BE2C (cell line): ENCODE data around the gene PRAF2.

ENCODE experiments used
- DNase-seq: peaks from one replicate; pipeline ENCODE4 v3.0.0-alpha.2; 2020
- H3K27me3 ChIP-seq: fragments of 250-450 bp; sonication (Bioruptor Pico); 2 replicates; pipeline ENCODE4 v1.5.1; 2020; ENCODE audit warnings: mild to moderate bottlenecking
- H3K36me3 ChIP-seq: fragments of 250-450 bp; sonication (Bioruptor Pico); 2 replicates; pipeline ENCODE4 v1.5.1; 2020; ENCODE audit warnings: mild to moderate bottlenecking
- H3K4me1 ChIP-seq: fragments of 250-450 bp; sonication (Bioruptor Pico); 2 replicates; pipeline ENCODE4 v1.5.1; 2020
- H3K4me3 ChIP-seq: 2 replicates; pipeline ENCODE4 v1.5.1; 2011; ENCODE audit warnings: low read depth, low read length
- H3K9me3 ChIP-seq: fragments of 250-450 bp; sonication (Bioruptor Pico); 2 replicates; pipeline ENCODE4 v1.5.1; 2020
- TF ChIP-seq, protein P1 (sequence below): IDR thresholded peaks from 2 replicates; pipeline ENCODE4 v1.5.1; 2012; ENCODE audit warnings: mild to moderate bottlenecking, low read depth, low read length

The PRAF2 gene

DNA sequence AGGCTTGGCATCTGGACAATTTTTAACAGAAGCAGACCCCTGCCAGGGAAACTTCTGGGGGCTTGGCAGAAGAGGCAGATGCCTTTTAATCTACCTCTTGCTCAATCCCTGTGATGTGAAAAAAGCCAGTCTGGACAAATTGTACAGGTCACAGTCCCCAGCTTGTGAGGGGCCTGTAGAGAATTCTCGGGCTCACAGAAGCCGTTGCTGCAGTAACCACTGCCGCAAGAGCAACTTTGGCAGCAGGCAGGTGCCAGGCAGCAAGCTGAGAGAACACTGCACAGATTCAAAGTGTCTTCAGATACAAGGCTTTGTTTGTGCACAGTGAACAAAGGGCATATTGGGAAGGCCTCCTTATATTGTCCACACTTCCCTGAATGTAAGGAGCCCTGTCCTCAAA, 38.0 kb upstream of the PRAF2 start:
- Histone ChIP-seq H3K4me1 (no peaks in the 10 kb centered on the region), H3K36me3 (no peaks in the 10 kb centered on the region), H3K4me3 (no peak overlapping the region), H3K9me3 (no peaks in the 10 kb centered on the region), H3K27me3 (no peaks in the 10 kb centered on the region)
- no peak for DNase-seq
- TF ChIP-seq, protein P1, sequence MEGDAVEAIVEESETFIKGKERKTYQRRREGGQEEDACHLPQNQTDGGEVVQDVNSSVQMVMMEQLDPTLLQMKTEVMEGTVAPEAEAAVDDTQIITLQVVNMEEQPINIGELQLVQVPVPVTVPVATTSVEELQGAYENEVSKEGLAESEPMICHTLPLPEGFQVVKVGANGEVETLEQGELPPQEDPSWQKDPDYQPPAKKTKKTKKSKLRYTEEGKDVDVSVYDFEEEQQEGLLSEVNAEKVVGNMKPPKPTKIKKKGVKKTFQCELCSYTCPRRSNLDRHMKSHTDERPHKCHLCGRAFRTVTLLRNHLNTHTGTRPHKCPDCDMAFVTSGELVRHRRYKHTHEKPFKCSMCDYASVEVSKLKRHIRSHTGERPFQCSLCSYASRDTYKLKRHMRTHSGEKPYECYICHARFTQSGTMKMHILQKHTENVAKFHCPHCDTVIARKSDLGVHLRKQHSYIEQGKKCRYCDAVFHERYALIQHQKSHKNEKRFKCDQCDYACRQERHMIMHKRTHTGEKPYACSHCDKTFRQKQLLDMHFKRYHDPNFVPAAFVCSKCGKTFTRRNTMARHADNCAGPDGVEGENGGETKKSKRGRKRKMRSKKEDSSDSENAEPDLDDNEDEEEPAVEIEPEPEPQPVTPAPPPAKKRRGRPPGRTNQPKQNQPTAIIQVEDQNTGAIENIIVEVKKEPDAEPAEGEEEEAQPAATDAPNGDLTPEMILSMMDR, result no peak

DNA sequence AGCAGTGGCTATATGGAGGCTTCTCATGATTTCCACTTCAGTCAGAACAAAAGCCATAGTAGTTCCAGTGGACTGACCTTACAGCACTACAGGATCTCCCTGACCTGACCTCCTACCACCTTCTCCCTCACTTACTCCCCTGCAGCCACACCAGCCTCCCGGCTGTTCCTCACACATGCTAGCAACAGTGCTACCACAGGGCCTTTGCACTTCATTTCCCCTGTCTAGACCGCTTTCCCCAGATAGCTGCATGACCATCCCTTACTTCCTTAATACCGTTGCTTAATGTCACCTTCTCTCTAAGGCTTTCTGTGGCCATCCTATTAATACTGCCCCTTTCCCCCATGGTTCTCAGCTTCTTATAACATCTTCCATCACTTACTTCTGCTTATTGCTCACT, 36.6 kb upstream of the PRAF2 start:
- H3K4me3 ChIP-seq, result no peak overlapping the region
- no peaks in the 10 kb centered on the region for H3K27me3 ChIP-seq
- TF ChIP-seq, protein P1, result no peak
- H3K4me1 ChIP-seq, result no peaks in the 10 kb centered on the region
- H3K9me3 ChIP-seq, result no peaks in the 10 kb centered on the region
- H3K36me3 ChIP-seq, result no peaks in the 10 kb centered on the region
- no peak for DNase-seq

DNA sequence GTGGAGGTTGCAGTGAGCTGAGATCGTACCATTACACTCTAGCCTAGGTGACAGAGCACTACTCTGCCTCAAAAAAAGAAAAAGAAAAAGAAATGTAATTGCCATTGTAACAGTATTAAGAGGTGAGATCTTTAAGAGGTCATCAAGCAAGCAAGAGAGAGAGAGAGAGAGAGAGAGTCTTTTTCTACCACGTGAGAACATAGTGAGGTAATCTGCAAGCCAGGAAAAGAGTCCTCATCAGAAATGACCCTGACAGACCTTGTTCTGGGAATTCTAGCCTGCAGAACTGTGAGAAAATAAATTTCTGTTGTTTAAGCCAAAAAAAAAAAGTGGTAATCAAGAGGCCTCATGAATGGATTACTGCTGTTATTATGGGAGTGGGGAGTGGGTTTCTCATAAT, 34.8 kb upstream of the PRAF2 start:
- H3K4me3 ChIP-seq, result no peak overlapping the region
- TF ChIP-seq, protein P1, result no peak
- H3K4me1 ChIP-seq, result no peaks in the 10 kb centered on the region
- H3K27me3 ChIP-seq, result no peaks in the 10 kb centered on the region
- no peaks in the 10 kb centered on the region for H3K9me3 ChIP-seq
- no peaks in the 10 kb centered on the region for H3K36me3 ChIP-seq
- DNase-seq, result no peak

DNA sequence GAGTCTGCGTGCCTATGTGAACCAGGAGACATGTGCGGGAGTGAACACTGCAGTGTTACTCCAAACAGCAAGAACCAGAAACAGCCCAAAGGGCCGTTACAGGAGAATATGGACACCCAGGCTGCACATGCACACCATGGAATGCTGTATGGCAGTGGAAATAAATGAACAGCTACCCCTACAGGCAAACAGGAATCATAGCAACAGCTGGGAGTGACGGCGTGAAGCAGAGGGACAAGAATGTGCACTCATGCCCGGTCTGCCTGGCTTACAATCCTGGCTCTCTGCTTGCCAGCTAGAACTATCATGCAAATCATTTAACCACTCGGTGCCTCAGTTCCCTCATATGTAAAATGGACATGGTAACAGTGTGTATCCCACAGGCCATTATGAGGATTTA, 33.1 kb upstream of the PRAF2 start:
- no peaks in the 10 kb centered on the region for H3K36me3 ChIP-seq
- H3K4me3 ChIP-seq, result no peak overlapping the region
- H3K9me3 ChIP-seq, result no peaks in the 10 kb centered on the region
- TF ChIP-seq, protein P1, result peak; percentile 62
- peak; percentile 31 for DNase-seq
- H3K27me3 ChIP-seq, result no peaks in the 10 kb centered on the region
- H3K4me1 ChIP-seq, result no peaks in the 10 kb centered on the region

DNA sequence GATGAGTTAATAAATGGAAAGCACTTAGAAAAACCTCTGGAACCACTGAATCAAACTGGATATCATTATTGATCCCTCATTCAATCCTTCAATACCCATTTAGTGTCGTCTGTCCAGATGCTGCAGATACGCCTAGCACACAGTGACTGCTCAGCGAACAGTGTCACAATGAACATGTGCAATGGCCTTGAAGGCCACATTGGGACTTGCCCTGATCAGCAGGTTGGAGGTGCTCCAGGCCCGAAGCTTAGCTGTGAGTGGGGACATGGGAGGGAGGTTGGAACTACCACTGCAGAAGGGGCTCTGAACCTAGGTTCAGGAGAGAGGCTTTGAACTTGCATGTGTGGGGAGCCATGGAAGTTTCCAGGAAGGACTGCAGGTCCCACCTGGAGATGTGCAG, 32.5 kb upstream of the PRAF2 start:
- H3K4me3 ChIP-seq, result no peak overlapping the region
- H3K27me3 ChIP-seq, result no peaks in the 10 kb centered on the region
- H3K4me1 ChIP-seq, result no peaks in the 10 kb centered on the region
- TF ChIP-seq, protein P1, result no peak
- no peaks in the 10 kb centered on the region for H3K9me3 ChIP-seq
- H3K36me3 ChIP-seq, result no peaks in the 10 kb centered on the region
- no peak for DNase-seq

DNA sequence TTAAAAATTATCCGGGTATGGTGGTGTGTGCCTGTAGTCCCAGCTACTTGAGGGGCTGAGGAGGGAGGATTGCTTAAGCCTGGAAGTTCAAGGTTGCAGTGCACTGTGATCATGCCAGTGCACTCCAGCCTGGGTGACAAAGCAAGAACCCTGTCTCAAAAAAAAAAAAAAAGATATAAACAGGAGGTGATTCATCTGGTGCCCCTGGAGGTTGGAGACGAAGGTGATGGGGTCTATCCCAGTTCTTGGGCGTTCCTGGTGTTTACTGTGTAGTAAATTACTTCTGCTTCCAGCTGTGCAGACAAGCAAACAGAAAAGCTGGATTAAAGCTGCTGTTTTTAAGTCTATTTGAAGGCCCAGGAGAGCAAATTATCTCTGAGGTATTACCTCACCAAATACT, 29.8 kb upstream of the PRAF2 start:
- H3K4me3 ChIP-seq, result no peak overlapping the region
- no peaks in the 10 kb centered on the region for H3K27me3 ChIP-seq
- no peaks in the 10 kb centered on the region for H3K4me1 ChIP-seq
- DNase-seq, result no peak
- TF ChIP-seq, protein P1, result no peak
- H3K36me3 ChIP-seq, result no peaks in the 10 kb centered on the region
- no peaks in the 10 kb centered on the region for H3K9me3 ChIP-seq
